Calu3 (cell line): ENCODE data around the gene CDIPT. TPM values are rescaled to one million over a fixed set of nuclear protein-coding genes. Genes with fewer than 3 reads are reported as not detected.

ENCODE experiments used
- BruUV-seq: library from RNA; stranded (reverse); fragments of 400-500 nt; replicated peaks from 2 replicates; lab custom pipeline; 2021; lab: Mats Ljungman, UMichigan
- CTCF ChIA-PET: fragments of 300-600 bp; sonication (Branson Sonifier 250); formaldehyde crosslinking; loops from one replicate; lab custom pipeline; 2022; ENCODE audit warnings: antibody characterized with exemption; lab: Charles Lee
- DNase-seq: peaks from one replicate; pipeline ENCODE4 v3.0.0; 2022
- H3K27ac Mint-ChIP-seq: one replicate; pipeline ENCODE4 v1.8.0; 2022; ENCODE audit warnings: mixed read lengths; ENCODE audit not compliant: unreplicated experiment
- H3K27me3 Mint-ChIP-seq: one replicate; pipeline ENCODE4 v1.8.0; 2022; ENCODE audit warnings: mixed read lengths; ENCODE audit not compliant: unreplicated experiment
- H3K36me3 Mint-ChIP-seq: one replicate; pipeline ENCODE4 v1.8.0; 2022; ENCODE audit warnings: mild to moderate bottlenecking, moderate library complexity, mixed read lengths; ENCODE audit not compliant: insufficient read depth, unreplicated experiment
- H3K4me1 Mint-ChIP-seq: one replicate; pipeline ENCODE4 v1.8.0; 2022; ENCODE audit warnings: mild to moderate bottlenecking, low read depth, mixed read lengths; ENCODE audit not compliant: unreplicated experiment
- H3K4me3 Mint-ChIP-seq: one replicate; pipeline ENCODE4 v1.8.0; 2022; ENCODE audit warnings: mild to moderate bottlenecking, low read depth, moderate library complexity, mixed read lengths; ENCODE audit not compliant: unreplicated experiment
- H3K9me3 Mint-ChIP-seq: one replicate; pipeline ENCODE4 v1.8.0; 2022; ENCODE audit warnings: low read depth, mixed read lengths; ENCODE audit not compliant: unreplicated experiment
- CTCF ChIP-seq: fragments of 200-600 bp; IDR thresholded peaks from one replicate; pipeline ENCODE4 v1.8.0; 2022; ENCODE audit warnings: antibody characterized with exemption; ENCODE audit not compliant: unreplicated experiment
- intact Hi-C: fragments of 100-400 bp; cut with micrococcal nuclease; formaldehyde crosslinking; loops from one replicate; pipeline ENCODE4 v1.10.0; 2022; ENCODE audit not compliant: unreplicated experiment
- total RNA-seq: library from RNA; stranded (reverse); gene quantifications from 2 replicates; pipeline ENCODE4 v1.2.3, GENCODE V29; 2022

CDIPT gene
- total RNA-seq, 1 experiment from 2014 or later, result 62.7 TPM

- peak overlapping the region; percentile 41 for H3K27ac Mint-ChIP-seq
- DNase-seq, result peak; percentile 87
- peaks cover 46% of the 10 kb centered on the region for H3K36me3 Mint-ChIP-seq
- H3K4me1 Mint-ChIP-seq, result peaks cover 24% of the 10 kb centered on the region
- TSS peak; percentile 82 for BruUV-seq
- peak overlapping the region; percentile 89 for H3K4me3 Mint-ChIP-seq
- CTCF ChIA-PET, result interaction anchor here (0.6 to 2.5 kb wide), 19 partner anchors 11 to 966 kb away, joined by 3 to 10 read pairs (median 4); partner anchors contain the start of genes KCTD13, KIF22, PAGR1 and TAOK2
- no peaks in the 10 kb centered on the region for H3K9me3 Mint-ChIP-seq
- intact Hi-C loops, result loop anchor here (2.0 to 5.0 kb wide), 2 partner anchors 37 to 106 kb away; partner anchors contain the start of gene CDIPT
- no peaks in the 10 kb centered on the region for H3K27me3 Mint-ChIP-seq
- TF ChIP-seq CTCF, result no peak
Observed at GRCh38 chr16:29898804-29899515, 35.9 kb upstream of the CDIPT start.

GRCh38 chr16:29898135-29898803, 35.2 kb upstream of the CDIPT start:
- H3K9me3 Mint-ChIP-seq, result no peaks in the 10 kb centered on the region
- H3K27ac Mint-ChIP-seq, result peak overlapping the region; percentile 41
- H3K4me1 Mint-ChIP-seq, result peaks cover 17% of the 10 kb centered on the region
- no peak for DNase-seq
- H3K36me3 Mint-ChIP-seq, result peaks cover 39% of the 10 kb centered on the region
- intact Hi-C loops, result loop anchor here (2.0 to 5.0 kb wide), 2 partner anchors 36 to 107 kb away; partner anchors contain the start of gene CDIPT
- no peak for TF ChIP-seq CTCF
- peak overlapping the region; percentile 89 for H3K4me3 Mint-ChIP-seq
- CTCF ChIA-PET, result interaction anchor here (0.6 to 1.4 kb wide), 2 partner anchors 148 to 197 kb away, joined by 6 to 7 read pairs; no protein-coding TSS in a partner anchor
- no TSS peak for BruUV-seq
- H3K27me3 Mint-ChIP-seq, result no peaks in the 10 kb centered on the region

- H3K4me1 Mint-ChIP-seq, result peaks cover 15% of the 10 kb centered on the region
- no TSS peak for BruUV-seq
- no peaks in the 10 kb centered on the region for H3K27me3 Mint-ChIP-seq
- no peaks in the 10 kb centered on the region for H3K9me3 Mint-ChIP-seq
- intact Hi-C loops, result loop anchor here (5.0 kb wide), 1 partner anchor 35 kb away; the partner anchor contains the start of gene CDIPT
- no peak overlapping the region for H3K27ac Mint-ChIP-seq
- CTCF ChIA-PET, result no interaction called here
- no peak overlapping the region for H3K4me3 Mint-ChIP-seq
- DNase-seq, result no peak
- TF ChIP-seq CTCF, result no peak
- H3K36me3 Mint-ChIP-seq, result peaks cover 34% of the 10 kb centered on the region
Observed at GRCh38 chr16:29897333-29897732, 34.3 kb upstream of the CDIPT start.

- CTCF ChIA-PET, result no interaction called here
- TF ChIP-seq CTCF, result no peak
- BruUV-seq, result no TSS peak
Observed at GRCh38 chr16:29896841-29897240, 33.8 kb upstream of the CDIPT start.

More at GRCh38 chr16:29896841-29897240, 33.8 kb upstream of the CDIPT start:
- peaks cover 10% of the 10 kb centered on the region for H3K4me1 Mint-ChIP-seq
- intact Hi-C loops, result loop anchor here (5.0 kb wide), 1 partner anchor 35 kb away; the partner anchor contains the start of gene CDIPT
- H3K27me3 Mint-ChIP-seq, result no peaks in the 10 kb centered on the region
- no peaks in the 10 kb centered on the region for H3K9me3 Mint-ChIP-seq
- H3K4me3 Mint-ChIP-seq, result no peak overlapping the region
- DNase-seq, result no peak
- H3K36me3 Mint-ChIP-seq, result peaks cover 29% of the 10 kb centered on the region
- no peak overlapping the region for H3K27ac Mint-ChIP-seq
